ENCODE measurements around the gene SOX12.

The SOX12 gene

GRCh38 chr20:301886-302848, 23.2 kb upstream of the SOX12 start:
- no peak for DNase-seq (ENCODE audit: low spot score)

GRCh38 chr20:305745-306144, 19.6 kb upstream of the SOX12 start:
- DNase-seq (ENCODE audit: low spot score) = no peak

GRCh38 chr20:308427-309038, 16.8 kb upstream of the SOX12 start:
- DNase-seq (ENCODE audit: low spot score) = no peak

GRCh38 chr20:309306-309840, 16.0 kb upstream of the SOX12 start:
- peak; percentile 26 for DNase-seq (ENCODE audit: low spot score)

GRCh38 chr20:309841-310644, 15.3 kb upstream of the SOX12 start:
- peak; percentile 99 for DNase-seq (ENCODE audit: low spot score)

- no peak for DNase-seq (ENCODE audit: low spot score)
These were observed 14.7 kb upstream of the SOX12 start for GRCh38 chr20:310645-311044.

- DNase-seq (ENCODE audit: low spot score) = no peak
These were observed 13.7 kb upstream of the SOX12 start for GRCh38 chr20:311609-312008.

GRCh38 chr20:312067-312466, 13.3 kb upstream of the SOX12 start:
- no peak for DNase-seq (ENCODE audit: low spot score)

GRCh38 chr20:312866-313265, 12.5 kb upstream of the SOX12 start:
- no peak for DNase-seq (ENCODE audit: low spot score)

GRCh38 chr20:313402-313801, 11.9 kb upstream of the SOX12 start:
- DNase-seq (ENCODE audit: low spot score) = no peak

- no peak for DNase-seq (ENCODE audit: low spot score)
These were observed 11.4 kb upstream of the SOX12 start for GRCh38 chr20:313948-314347.

- peak; percentile 38 for DNase-seq (ENCODE audit: low spot score)
These were observed 8.9 kb upstream of the SOX12 start for GRCh38 chr20:316316-317068.

- peak; percentile 94 for DNase-seq (ENCODE audit: low spot score)
These were observed 941 bp upstream of the SOX12 start for GRCh38 chr20:324177-325044.

- peak; percentile 59 for DNase-seq (ENCODE audit: low spot score)
These were observed 715 bp downstream of the SOX12 start for GRCh38 chr20:325889-326644.

- no peak for DNase-seq (ENCODE audit: low spot score)
These were observed 1.4 kb downstream of the SOX12 start for GRCh38 chr20:326645-327185.

- peak; percentile 96 for DNase-seq (ENCODE audit: low spot score)
These were observed 2.1 kb downstream of the SOX12 start for GRCh38 chr20:327186-328026.

- DNase-seq (ENCODE audit: low spot score) = peak; percentile 29
These were observed 2.9 kb downstream of the SOX12 start for GRCh38 chr20:328027-328974.

Measured in AG20443 (cell line).